ENCODE results near the gene KDM6A.

- TF ChIP-seq CTCF (IDR thresholded peaks at IDR 0.05): no peak
- no peak for TF ChIP-seq POLR2A (IDR thresholded peaks at IDR 0.05)
- no peak for TF ChIP-seq POLR2AphosphoS5 (IDR thresholded peaks at IDR 0.05)
Measured at GRCh38 chrX:45031830-45032378, 158.9 kb downstream of the KDM6A start.

All from upper lobe of left lung (tissue), 4 donors.